ENCODE results near the gene PDE11A.

The PDE11A gene

DNA sequence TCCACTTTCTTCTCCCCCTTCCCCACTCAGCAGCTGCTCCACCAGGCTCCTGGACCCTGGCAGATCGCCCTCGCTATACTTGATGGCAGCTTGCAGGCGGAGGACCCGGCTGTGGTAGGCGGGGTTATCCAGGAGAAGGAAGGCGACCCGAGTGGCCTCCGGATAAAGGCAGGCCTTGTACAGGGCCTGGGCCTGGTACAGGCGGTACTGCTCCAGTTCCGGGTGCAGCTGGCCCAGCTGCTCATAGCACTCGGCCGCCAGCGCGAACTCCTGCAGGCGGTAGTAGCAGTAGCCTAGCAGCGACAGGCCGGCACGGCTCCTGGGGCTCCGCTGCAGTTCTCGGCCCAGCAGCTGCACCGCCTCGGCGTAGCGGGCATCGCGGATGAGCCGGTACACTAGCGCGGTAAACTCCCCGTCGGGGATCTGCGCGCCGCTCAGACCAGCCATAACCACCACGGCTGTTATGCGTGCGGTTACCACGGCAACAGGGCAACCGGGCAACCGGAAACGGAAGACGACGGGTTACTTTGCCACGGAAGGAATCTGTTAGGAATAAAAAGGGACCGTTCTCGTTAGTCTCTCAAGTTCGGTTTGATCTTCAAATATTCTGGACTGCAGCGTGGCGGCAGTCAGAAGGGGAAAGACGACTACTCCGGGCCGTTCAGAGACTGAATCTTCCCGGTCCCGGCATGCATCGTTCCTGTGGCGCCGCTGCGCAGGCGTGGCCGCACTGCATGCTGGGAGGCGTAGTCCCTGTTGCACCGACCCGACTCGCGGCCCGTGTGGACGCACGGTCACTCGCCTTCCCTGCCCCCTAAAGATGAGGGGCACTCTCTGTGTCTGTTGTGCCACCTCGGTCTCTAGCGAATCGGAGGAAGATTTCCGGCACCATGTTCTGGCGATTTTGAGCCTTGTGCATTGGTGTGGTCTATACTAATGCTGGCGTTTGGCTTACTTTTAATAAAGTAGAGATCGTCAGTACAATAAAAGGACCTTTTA, 454.0 kb downstream of the PDE11A start:
- no peak for FAIRE-seq

DNA sequence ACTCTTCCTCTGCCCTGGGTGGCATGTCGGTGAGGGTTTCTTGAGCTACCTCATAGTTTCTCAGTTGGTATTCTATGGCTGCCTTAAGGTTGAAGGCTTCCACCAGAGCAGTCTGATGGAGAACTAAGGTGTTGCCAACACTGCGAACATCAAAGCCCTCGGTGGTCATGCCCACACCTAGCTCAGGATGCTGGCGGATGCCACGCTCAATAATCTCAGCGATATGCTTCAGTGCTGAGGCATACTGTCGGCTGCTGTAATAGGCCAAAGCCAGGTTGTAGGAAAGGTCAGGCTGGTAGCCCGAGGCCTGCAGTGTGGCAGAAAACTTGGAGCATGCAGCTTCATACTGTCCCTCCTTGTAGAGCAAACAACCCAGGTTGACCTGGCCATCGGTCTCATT, 454.7 kb downstream of the PDE11A start:
- no peak for FAIRE-seq

DNA sequence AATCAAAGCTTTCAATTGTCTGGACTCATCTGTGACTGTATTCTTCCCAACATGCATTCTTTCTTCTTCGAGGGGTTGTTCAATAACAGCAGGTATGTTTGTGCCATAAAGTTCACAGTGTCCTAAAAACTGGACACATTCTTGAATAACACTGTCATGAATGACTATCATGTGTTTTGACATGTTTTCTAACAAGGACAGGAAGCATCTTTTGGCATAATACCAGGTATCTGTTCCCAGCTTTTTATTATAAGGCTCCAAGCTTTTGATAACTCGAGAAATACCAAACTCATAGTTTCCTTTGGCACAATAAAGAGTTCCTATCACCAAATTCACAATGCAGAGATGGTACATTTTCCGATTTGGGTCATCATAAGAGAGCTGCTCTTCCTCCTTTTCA, 455.8 kb downstream of the PDE11A start:
- FAIRE-seq = no peak

DNA sequence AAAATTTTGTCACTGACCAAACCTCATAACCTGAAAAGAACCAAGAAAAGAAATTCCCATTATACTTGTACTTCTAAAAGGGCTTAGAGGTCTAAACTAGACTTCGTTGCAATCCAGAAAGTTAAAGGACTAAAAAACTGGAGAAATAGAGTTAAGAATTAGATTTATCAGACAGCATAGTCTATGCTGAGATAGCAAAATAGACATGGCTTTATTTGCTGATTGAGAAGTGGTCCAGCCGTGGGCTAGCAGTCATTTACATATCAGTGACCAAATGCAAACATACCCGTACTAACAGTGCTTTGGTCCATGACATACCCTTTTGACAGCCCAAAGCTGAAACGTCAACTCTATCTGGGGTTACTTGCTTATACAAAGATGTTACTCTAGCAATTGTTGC, 456.5 kb downstream of the PDE11A start:
- FAIRE-seq = no peak

DNA sequence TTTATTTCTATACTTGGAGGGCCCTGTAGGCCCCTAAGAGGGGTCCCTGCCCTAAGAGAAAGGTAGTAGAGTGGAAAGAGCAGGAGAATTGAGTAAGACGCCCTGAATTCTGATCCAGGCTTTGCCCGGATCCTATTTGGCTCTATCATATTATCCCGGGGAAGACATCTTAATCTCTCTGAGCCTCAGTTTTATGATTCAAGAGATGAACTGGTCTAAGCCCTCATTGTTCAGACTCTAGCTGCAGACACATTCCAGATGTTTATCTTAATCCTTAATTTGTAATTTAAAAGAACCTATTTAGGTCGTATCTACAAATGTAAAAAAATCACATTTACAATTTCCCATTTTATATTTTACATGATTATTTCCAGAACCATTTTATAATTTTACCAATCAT, 459.9 kb downstream of the PDE11A start:
- FAIRE-seq = no peak

DNA sequence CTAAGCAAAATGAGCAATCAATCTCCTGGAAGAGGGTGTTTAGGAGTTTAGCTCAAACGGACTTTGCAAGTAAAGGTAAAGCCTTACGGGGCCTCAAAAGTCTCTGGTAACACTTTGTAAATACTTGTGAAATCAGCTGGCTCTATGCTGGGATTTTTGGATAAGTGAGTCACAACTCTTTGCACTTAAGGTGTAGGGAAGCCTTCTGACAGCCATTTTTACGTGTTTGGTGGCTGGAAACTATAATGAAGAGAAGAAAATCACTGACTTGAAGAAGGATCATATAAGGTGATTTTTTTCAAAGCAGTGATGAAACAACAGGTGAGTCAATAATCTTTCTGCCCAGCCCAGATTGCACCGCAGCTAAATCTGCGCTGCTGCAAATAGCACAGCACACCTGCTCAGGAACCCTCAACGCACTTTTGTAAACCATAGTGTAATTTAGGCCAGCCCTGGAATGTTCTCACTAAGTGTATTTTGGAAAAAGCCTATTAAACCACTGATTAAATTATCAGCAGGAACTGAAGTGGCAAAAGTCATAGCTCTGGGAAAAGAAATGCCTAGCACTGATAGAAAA, 461.2 kb downstream of the PDE11A start:
- no peak for FAIRE-seq

DNA sequence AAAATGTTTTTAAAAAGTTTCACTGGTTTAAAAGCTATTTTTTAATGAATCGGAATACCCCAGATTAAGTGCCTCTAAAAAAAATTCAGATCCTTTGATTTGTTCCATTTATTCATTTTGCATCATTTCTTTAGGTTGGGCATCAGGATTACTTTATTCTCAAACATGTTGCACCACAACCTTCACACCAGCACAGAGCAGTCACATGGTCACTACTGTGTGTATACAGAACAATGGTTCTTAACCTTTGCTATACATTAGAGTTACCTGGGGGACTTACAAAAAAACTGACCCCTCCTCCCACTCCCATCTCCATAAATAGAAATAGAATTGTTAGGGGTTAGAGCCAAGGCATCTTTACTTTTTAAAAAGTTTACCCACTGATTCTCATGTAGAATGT, 461.8 kb downstream of the PDE11A start:
- FAIRE-seq = no peak

DNA sequence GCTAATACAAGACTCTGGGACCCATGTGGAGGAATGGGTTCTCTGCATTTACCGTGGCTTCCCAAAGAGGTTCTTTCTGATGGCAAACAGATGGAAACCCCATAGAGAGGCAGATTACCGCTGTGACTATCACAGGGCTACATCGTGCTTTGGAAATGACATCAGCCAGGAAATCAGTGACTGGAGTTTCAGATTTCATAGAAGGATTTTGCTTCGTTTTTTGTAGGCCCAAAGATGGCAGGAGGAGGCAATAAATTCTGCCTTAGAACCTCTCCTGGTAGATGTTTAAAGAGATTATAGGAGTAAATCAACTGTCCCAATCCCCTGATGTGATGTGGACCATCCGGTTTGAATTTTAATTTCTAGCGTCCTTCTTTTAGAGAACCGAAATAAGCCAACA, 465.9 kb downstream of the PDE11A start:
- no peak for FAIRE-seq

DNA sequence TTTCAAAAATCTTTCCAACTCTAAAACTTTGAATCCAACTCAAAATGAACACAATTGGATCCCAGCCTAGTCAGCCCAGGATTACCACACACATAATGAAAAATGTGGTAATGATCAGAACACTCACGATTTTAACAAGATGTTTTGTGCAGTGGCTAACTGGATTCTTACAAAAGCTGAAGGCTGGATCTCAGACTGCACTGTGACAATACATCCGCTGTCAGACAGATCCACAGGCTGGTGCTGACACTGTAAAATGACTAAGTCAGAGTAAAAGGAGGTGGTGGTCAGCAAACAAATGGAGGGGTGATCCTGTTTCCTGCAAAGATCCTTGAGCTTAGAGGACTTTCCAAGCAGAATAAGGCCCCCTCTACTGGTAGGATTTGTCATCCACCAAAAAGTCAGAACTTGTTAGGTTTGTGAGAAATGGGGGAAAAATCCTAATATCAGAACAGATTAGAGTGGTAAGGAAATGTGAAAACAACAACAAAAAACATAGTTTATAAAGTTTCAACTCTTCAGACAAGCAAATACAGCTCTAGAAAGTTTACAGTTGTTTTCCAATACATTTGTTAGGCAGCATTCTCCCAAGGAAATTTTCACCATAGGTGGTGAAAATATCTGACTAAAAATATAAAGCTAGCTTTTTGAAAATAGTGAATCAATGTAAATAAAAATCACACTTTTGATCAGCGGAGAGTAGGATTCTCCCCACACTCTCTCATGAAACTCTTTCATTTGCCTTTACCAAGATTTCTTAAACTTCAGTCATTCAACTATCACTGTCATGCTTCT, 468.1 kb downstream of the PDE11A start:
- FAIRE-seq = no peak

DNA sequence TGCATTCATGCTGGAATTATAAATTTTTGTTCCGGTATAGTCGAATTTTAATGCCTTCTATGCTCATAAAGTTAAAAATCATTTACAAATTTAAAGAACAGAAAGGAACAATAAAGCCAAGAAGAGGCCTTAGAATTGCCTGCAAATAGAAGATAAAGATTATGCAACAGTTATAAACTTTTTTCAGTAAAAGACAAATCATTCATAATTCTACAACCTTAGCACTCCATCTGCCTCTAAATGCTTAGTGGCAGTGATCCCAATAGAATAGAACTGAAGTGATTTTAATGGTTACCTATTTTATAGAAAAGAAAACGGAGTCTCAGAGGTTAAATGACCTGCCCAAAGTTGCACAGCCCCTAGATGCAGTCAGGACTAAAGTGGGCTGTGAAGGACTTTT, 468.8 kb downstream of the PDE11A start:
- FAIRE-seq = no peak

DNA sequence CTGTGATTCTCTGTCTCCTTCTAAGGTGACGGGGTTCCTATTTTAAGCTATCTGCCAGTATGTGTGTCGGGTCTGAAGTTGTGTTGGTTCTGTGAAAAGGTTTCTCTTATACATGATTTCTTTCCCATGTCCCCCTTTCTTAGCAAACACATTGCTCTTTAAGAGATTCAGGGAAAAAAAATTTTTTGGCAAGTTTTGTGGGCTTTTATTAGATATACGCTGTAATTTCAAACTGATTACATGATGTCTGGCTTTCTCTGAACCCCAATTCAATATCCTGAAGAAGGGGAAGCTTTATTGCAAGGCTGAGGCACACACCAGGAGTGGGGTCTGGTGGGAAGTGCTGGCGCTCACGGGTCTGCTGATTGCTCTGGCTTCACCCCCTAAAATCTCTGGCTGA, 469.4 kb downstream of the PDE11A start:
- no peak for FAIRE-seq

DNA sequence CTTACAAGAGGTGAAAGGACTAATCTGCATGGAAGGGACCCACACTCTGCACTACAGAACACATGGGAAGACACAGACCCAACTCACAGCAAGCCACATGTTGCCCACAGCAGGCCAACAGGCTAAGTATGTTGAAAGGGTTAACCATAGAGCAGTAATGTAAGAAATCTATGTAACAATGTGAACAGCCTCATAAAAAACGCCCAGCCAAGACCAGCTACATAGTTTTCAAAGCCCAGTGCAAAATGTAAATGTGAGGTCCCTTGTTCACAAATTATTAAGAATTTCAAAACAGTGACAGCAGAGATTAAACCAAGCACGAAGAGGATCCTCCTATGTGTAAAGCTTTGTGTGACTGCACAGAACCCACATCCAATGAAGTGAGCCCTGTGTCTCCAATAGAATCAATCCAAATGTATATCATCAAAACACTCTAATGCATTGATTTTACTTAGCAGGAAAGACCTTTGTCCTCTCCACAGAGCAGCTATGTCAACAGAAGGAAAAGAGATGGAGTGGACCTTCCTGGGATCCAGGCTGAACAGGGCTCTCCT, 469.9 kb downstream of the PDE11A start:
- no peak for FAIRE-seq

DNA sequence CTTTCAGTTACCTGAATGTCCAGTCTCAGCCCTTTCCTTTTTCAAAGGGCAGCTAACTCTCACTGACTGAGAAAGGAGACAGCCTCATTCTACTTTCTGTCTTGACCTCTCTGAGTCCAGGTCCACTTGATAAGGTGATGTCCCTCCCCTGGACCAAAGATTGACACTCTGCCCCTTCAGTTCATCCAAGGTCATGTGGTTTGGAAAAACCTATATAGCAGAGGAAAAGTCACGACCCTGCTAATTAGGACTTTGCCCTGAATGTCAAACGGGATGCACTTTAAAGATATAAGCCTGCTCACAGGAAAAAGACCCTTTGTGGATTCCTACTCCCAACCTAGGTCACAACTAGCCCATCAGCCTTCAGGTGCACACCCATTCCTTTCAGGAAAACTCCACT, 471.7 kb downstream of the PDE11A start:
- FAIRE-seq = no peak

DNA sequence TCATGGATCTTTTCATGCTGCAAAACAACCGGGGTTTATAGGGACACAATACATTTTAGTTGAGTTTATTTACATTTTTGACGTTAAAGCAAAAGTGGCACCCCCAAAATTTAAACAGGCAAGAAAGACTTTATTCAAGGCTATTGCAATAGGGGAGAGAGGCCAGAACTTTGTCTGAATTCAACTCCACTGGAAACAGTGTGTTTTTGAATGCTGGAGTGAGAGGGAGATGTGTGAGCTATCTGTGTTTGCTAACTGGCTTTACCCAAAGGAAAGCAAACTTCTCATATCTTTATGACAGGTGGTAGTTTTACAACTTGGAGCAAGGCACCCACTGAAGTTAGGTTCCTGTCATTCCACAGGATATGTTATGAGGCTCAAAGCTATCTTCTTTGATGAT, 472.6 kb downstream of the PDE11A start:
- no peak for FAIRE-seq

DNA sequence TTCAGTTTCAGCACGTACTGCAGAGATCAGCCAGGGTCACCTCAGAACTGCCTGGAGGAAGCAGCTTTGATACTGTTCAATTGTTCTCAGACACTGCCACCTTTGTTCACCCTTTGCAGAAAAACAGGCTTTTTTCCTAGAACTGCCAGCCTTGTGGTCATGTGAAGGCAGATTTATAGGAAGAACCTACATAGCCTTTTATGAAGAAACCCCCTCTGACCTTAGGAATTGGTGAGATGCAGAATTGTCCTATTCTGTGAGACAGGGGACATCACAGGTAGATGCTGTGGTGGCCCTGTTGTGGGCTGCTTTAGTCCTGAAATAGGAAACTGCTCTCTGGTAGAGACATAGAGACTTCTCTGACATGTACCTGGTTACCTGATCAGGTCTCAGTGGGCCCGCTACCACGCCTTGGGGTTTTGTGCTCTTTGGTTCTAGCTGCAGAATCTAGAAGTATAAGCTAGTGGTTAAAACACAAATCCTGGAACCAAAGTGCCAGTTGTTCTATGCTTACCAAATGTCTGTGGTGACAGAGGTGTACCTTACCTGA, 473.4 kb downstream of the PDE11A start:
- FAIRE-seq = no peak

DNA sequence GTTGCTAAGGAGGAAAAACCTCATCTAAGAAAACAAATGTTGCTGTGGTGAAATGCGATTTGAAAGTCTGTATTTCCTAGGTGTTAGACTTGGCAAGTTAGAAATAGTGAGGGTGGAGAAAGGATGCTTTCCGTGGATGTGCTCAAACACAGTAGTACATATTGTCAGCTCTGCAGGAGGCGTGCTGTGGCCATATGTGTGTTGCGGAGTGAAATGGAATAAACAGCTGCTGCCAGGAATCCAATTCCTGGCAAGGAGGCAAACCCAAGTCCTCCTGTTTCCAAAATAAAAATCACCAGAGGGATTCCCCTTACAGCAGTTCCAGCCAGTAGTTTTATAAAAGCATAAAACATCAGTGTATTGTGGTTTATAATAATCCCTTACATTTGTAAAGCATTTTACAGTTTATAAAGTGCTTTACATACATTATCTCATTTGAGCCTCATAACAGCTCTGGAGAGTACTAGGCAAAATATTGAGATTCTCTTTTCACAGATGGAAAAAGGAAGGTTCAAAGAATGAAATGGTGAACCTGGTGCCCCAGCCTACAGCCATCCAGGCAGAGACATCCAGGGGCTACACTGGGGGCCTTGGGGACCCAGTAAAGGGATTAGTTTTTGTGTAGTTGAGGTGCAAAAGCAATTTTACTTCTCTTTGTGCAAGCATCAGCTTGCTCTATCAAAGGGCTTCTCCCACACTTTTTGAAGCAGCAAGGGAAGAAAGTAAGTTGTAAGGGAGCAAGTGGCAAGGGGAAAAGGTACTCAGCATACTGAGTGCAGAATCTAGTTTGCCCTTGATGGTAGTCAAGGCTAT, 474.0 kb downstream of the PDE11A start:
- no peak for FAIRE-seq

DNA sequence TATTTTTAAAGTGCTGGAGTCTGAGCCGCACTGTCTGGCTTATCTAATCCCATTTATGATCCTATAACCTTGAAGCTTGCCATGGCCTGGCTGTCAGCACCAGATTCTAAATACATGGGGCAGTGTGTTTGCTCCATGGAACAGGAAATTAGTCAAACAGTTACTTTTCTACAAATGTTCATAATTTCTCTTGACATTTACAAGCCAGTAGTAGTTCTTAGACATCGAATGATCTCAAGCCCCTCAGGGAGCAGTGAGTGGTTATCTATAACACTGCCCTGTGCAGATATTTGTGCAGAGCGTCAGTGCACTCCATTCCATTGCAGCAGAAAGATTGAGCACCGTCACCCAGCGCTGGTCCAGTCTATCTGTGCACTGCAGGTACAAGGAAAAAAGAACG, 474.8 kb downstream of the PDE11A start:
- no peak for FAIRE-seq

DNA sequence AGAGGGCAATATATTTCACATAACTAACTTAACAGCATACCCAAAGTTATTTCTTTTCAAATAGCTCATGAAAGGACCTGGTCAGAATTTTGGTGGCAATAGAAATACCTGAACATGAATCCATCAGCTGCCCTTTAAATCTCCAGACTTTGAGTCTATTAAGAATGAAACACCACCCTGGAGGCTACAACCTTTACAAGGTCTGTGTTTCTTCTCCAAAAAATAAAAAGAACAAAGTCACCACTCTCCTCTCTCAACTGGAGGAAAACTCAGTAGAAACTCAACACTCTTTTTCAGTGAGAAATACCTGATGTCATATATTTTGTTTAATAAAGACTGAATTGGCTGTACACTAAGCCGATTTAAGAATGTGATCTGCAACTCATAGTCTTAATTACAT, 475.7 kb downstream of the PDE11A start:
- no peak for FAIRE-seq

DNA sequence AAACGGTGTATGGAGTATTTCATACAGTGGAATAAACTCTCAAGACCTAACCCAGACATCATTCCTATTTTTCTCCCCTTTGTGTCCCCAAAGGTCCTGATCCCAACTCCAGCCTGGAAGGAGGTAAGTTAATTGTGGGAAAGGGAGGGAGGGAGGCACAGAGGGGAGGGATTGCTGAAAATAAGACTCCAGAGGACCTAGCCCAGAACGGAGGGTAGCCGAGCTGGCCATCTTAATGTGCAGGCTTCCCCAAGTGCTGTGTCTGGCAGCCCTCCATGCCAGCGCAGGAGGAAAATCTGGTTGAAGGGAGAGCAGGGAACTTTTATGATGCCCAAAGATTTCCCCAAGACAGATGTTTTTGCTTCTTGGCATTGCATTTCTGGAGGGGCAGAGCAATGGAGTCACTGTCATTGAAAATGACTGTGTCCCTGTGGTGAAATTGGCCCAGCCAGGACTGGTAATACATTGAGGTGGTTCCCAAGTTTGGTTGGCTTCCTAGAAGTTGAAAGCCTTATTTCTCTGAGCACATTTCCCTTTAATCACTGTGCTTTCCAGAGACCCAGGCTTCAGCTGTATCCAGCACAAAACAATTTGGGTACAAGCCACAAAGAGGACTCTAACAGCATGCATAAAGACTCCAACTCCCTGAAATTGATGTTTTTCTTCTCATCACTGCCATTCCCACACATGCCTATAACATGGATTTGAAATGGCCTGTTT, 477.3 kb downstream of the PDE11A start:
- no peak for FAIRE-seq

DNA sequence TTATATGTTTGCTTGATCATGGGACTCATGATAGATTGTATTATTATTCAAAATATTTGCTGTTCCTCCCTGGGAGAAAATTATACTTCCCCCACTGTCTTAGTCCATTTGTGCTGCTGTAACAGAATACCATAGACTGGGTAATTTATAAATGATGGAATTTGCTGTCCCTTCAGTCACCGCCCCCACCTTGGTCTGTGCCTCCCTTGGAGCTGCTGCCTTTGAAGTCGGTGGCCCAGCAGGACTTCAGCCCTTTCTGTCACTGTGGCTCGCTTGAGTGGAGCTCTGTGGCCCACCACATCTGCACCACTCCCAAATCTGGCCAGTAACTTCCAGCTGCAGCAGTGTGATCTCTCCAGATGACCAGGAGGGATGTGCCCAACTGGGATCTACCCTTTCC, 479.2 kb downstream of the PDE11A start:
- FAIRE-seq = no peak

DNA sequence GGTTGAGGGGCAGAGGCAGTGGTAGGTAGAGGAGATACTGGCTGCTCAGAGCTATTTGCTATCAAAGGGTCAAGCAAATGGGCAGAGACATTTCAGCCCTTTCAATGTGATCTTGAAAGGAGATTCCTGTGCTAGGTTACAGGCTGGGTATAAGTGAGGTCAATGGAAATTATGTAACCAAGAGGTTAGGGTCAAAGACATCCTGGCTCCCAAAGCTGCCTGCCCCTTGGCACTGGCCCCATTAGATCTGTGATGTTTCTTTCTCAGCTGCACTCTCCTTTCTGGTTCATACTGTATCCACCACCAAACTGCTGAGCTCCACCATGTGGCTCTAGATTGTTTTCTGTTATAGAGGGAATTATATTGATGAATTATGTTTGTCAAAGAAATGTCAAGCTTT, 479.6 kb downstream of the PDE11A start:
- no peak for FAIRE-seq

Data from colon (tissue), 2 donors.